ENCODE data around the gene CCDC78.
"Not testable (repeated sequence)": the region's sequence is repeated elsewhere in the genome, so short reads cannot be mapped to it uniquely, and the experiment has no call there.

DNA sequence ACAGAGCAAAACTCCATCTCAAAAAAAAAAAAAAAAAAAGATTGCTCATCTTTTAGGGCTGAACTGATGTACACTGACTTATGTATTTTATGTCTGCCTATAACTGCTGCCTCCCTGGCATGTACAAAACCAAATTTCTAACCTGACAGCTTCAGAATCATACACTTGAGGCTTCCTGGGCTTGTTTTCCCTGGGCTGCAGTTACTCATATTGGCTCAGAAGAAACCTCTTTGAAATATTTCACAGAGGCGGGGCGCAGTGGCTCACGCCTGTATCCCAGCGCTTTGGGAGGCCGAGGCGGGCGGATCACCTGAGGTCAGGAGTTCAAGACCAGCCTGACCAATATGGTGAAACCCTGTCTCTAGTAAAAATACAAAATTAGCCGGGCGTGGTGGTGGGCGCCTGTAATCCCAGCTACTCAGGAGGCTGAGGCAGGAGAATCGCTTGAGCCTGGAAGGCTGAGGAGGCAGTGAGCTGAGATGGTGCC is 27.9 kb upstream of the CCDC78 start:
- TF ChIP-seq, protein P1, sequence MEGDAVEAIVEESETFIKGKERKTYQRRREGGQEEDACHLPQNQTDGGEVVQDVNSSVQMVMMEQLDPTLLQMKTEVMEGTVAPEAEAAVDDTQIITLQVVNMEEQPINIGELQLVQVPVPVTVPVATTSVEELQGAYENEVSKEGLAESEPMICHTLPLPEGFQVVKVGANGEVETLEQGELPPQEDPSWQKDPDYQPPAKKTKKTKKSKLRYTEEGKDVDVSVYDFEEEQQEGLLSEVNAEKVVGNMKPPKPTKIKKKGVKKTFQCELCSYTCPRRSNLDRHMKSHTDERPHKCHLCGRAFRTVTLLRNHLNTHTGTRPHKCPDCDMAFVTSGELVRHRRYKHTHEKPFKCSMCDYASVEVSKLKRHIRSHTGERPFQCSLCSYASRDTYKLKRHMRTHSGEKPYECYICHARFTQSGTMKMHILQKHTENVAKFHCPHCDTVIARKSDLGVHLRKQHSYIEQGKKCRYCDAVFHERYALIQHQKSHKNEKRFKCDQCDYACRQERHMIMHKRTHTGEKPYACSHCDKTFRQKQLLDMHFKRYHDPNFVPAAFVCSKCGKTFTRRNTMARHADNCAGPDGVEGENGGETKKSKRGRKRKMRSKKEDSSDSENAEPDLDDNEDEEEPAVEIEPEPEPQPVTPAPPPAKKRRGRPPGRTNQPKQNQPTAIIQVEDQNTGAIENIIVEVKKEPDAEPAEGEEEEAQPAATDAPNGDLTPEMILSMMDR (IDR thresholded peaks at IDR 0.05; ENCODE audit: low read length), result not testable (repeated sequence)
- not testable (repeated sequence) for TF ChIP-seq EZH2 (optimal IDR thresholded peaks at IDR 0.05; ENCODE audit: low read depth, low read length)
